Activated naive CD8-positive, alpha-beta T cell treated with anti-CD3 and anti-CD28 coated beads, Interleukin-2, amount 50 U/mL, for 16 hours (primary cell): ENCODE results near the gene GPR63.
"Not testable (repeated sequence)": the region's sequence is repeated elsewhere in the genome, so short reads cannot be mapped to it uniquely, and the experiment has no call there.

ENCODE experiments used
- DNase-seq: peaks from one replicate; pipeline ENCODE4 v3.0.0-alpha.2; 2020; ENCODE audit warnings: low read depth, low spot score

Gene GPR63, protein sequence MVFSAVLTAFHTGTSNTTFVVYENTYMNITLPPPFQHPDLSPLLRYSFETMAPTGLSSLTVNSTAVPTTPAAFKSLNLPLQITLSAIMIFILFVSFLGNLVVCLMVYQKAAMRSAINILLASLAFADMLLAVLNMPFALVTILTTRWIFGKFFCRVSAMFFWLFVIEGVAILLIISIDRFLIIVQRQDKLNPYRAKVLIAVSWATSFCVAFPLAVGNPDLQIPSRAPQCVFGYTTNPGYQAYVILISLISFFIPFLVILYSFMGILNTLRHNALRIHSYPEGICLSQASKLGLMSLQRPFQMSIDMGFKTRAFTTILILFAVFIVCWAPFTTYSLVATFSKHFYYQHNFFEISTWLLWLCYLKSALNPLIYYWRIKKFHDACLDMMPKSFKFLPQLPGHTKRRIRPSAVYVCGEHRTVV

DNA sequence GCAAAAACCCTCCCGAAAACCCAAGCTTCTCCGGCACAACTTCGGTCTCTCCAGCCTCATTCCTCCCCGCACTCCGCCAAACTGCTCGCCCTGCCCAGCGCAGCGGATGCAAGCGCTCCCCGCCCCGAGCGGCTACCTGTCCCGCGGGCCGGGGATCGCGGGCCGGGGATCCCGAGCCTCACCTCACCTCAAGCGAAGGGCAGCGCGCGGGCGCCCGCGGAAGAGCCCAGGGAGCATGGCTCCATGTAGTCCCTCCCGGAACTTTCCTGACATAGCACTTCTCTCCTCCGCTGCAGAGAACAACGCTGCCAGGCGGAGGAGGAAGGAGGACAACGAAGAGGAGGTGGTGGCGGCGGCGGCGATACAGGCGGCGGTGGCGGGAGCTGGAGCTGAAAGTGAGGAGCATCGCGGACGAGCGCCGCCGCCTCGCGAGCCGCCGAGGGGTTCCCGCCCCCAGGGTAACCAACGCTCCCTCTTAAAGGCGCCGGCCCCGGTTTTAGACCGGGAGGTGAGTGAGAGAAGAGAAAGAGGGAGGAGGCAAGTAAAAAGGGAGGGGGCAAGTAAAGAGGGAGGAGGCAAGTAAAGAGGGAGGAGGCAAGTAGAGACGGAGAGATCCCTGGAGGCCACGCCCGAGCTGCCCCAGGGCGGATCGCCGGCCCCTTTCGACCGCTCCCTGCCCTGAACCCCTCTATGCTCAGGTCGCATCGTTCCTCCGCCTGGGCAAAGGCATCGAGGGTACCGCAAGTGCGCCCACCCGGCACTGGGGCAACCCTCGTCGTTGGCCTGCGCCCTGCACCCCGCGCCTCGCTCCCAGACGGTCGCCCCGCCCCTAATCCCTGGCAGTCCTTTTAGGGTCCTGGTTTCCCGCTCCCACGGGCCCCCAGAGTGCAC lies at the start of gene GPR63:
Gene GPR63 (minus strand): TSS at position 397 of the 891 bp plus-strand sequence. CDS start 37,746 bp downstream, outside the sequence.
- DNase-seq, result peak; percentile 20

DNA sequence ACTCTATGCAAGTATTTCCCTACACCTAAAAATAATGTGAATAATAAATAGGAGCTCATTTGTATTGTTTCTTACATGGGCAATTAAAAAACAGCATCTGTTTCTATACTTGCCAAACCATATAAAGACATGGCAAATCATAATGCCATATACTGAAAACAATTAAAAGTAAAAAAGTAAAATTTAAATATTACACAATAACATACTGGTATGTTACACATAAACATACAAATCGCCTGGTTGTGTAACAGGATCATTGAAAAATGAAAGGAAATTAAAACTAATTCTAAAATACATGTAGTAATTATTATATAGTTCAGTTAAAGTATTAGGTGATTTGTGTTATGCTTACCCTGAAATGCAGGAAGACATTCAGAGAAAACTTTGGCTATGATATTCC lies 49.2 kb upstream of the GPR63 start:
- no peak for DNase-seq

DNA sequence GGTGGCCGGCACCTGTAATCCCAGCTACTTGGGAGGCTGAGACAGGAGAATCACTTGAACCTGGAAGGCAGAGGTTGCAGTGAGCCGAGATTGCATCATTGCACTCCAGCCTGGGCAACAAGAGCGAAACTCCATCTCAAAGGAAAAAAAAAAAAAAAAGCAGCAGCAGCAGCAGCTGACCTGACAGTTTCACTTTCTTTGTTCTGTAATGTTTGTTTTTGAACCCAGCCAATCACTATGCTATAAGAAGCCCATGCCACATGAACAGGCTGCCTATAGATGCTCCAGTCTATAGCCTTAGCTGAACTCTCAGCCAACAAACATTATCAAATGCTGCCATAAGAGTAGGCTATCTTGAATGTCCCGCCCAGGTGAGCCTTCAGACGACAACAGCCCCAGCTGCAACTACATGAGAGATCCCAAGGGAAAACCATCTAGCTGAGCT lies 47.9 kb upstream of the GPR63 start:
- not testable (repeated sequence) for DNase-seq

DNA sequence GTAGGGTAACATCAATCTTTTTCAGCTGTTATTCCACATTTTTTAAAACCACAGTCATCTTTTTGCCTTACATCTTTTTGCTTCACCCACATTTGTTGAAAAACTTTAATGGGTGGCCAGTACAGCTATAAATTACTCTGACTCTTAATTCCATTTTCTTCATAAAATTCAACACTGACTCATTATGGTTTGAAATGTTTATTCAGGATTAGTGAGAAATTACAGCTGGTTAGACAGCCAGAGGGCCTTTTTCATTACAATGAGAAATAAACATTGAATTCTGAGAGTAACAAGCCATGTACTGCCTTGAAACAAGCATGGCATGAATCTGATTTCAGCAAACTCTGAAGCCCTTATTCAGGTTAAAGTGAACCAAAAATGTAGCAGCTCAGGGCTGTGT lies 40.9 kb upstream of the GPR63 start:
- DNase-seq, result no peak

DNA sequence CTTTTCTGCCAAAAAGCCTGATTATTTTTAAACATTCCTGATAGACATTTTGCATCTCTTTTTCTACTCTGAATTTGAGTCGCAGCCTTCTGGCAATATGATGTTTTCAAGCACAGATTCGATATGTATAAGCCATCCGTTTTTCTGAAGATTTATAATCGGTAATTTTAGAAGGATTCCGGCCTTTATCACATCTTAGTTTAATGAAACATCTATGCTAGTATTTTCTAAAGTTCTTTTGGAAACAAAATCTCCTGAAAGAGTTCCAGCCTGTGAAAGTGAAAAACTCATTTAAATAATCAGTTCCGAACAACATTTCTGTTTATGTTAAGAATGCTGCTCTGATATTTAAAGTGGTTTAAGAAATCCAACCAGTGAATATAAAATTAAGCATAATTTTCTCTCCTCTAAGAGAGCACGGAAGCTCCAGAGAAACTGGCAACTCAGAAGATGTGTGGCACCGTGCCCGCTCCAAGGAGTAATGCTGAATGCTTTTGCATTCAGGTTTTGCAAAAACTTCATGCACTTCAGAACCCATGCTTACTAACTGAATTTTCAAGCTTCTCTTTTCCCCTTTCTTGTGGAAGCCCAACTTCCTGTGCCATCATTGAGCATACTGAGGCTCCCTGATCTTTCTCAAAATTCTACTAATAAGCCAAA lies 39.7 kb upstream of the GPR63 start:
- no peak for DNase-seq

DNA sequence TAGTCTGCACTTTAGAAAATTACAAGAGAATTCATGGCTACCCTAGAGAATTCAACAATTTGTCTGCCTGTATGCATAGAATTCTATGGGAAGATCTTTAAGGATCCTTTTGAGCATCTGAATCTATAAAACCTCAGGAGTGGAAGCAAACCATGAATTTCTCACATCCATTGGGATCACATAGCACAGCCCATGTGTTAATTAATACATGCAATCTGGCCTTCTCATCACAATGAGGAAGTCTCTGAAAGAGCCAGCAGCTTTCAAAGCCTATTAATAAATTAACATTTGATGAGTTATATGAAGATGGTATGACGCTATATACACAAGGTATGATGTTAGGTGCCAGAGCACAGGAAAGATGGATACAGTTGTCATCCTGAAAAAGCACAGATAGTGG lies 35.7 kb upstream of the GPR63 start:
- no peak for DNase-seq

DNA sequence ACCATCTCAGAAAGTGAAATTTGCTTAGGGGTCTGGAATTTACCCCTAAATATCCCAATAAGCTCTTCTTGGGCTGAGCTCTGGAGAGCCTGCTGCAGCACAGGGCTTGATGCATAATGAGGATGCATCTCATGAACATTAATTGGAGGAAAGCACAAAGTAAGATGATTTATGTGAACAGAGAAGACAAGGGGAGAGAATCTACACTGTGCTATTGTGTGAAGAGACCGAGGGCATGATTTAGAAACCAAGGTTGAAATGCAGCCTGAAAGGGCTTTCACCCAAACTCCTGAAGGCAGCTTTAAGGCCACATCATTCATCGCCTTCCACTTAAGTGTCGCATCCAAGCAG lies 27.8 kb upstream of the GPR63 start:
- no peak for DNase-seq

DNA sequence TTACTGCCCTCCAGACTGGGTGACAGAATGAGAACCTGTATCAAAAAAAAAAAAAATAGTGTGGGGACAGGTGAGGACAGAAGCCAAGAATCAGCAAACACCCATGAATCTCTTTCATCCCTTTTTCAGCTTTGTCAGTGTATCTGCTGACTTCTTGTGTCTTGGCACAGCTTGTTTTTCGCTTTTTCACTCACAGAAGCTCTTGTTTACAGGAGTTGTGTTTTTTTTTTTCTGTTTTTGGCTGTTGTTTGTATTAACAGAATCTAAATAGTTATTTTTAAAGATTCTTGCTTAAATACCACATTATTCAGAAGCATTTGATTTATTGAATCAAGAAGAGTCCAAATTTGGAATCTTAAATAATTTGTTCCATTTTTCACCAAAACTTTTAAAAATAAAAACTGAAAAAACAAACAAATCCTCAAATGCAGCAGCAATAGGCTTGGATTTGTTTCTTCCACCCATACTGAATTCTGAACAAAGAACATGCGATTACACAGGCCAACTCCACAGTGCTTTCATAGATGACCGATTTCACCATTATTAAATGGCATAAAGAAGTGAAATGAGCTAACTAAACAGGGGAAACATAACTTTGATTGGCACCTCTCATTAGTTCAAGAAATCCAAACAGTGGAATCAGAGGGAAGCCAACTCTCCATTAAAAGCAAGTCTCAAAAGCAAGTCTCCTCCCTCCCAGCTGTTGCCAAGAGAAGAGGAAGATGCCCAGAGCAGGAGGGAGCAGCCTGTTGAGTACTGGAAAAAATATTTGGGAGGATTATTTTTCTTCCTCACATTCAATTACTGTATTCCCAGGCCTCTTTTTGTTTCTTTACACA lies 27.2 kb upstream of the GPR63 start:
- DNase-seq, result no peak

DNA sequence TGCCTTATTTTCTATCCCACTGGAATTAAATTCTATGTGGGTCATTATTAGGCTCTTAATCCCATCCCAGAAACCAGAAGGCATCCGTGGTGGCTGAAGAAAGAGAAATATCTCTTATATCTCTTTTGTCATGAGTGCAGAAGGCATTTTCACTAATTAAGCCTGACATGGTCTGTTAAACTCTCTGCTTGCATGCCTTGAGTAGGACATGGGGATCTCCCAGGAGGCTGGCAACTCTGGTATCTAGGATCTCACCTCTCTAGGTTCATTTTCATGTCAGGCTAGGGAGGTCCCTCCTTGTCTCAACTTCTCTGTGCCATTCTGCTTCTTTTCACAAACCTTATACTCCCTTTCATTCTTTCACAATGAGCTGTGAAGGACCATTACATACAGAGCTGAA lies 25.3 kb upstream of the GPR63 start:
- DNase-seq, result no peak

DNA sequence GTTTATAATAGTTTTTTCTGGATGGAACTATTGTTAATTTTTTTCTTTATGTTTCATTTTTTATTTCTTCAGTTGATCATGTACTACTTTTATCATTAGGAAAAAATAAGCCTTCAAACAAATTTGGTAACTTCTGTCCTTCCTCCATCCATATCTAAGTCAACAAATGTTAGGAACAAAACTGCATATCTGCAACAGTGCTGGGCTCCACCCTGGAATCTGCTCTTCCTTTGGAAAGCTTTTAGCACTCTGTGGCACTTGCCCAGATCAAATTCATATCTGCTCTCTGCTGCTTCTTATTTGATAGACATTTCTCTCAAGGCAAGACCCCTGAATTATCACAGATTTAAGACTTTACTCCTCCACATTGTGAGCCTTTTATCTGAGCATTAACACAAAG lies 24.3 kb upstream of the GPR63 start:
- no peak for DNase-seq

DNA sequence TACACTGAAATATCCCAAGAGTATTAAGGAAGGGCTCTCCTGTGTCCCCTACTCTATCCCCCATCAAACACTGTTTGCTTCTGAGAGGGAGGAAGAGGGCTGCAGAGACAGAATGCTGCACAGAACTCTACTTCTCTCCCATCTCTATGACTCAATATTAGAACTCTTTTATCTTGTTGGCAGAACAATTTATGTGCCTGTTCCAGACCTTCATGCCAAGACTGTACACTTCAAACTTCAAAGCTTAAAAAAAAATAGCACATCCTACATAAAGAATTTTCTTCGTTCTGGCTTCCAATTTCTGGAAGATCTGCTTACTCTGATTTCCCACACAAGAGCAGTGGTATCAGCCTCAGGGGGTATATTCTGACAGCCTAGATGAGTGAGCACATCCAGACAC lies 19.6 kb upstream of the GPR63 start:
- DNase-seq, result no peak

DNA sequence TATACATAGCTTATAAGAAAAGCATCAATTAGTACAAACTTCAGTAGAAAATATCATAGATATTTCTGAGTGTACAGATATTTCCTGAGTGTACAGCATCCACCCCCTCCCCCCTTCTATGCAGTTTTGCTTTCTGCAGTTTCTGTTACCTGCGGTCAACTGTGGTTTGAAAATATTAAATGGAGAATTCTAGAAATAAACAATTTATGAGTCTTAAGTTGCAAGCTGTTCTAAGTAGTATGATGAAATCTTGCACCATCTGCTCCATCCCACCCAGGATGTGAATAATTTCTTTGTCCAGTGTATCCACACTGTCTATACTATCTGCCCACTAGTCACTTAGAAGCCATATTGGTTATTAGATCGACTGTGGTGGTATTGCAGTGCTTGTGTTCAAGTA lies 15.8 kb upstream of the GPR63 start:
- DNase-seq, result no peak

DNA sequence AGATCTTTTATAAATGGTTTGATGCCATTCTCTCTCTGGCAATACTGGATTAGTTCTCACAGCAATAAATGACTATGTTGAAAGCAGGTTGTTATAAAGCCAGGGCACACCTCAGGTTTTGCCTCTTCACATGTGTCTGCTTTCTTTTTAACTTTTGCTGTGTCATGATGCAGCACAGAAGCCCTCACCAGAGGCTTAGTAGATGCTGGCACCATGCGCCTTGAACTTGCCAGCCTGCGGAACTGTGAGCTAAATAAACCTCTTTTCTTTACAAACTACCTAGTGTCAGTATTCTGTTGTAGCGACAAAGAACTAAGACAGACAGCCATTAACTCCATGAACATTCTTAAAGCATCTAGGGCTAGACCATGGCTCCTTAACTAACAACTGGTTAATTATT lies 15.3 kb upstream of the GPR63 start:
- DNase-seq, result no peak

DNA sequence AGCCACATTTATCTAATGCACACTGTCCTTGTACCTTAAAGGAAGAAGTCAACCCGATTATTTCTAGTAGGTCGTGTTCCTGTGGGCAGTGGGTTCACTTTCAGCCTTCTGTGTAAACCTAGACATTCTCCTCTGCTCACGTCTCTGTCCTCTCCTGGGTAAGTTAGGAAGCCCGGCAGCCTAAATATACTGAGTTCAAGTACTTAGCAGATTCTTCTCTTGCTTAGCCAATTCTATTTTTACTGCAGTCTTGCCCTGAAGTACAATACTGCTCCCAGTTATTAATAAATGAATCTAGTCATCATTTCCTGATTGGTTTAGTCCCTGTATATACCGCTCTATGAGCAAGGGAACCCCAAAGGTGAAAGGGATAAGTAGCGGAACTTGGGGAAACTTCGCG lies 14.6 kb upstream of the GPR63 start:
- DNase-seq, result no peak

DNA sequence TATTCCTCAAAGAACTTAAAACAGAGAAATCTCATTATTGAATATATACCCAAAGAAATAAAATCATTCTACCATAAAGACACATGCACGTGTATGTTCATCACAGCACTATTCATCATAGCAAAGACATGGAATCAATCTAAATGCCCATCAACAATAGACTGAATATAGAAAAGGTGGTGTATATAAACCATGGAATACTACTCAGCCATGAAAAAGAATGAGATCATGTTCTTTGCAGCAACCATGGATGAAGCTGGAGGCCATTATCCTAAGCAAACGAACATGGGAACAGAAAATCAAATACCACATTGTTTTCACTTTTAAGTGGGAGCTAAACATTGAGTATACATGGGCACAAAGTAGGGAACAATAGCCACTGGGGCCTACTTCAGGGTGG lies 12.3 kb upstream of the GPR63 start:
- no peak for DNase-seq

DNA sequence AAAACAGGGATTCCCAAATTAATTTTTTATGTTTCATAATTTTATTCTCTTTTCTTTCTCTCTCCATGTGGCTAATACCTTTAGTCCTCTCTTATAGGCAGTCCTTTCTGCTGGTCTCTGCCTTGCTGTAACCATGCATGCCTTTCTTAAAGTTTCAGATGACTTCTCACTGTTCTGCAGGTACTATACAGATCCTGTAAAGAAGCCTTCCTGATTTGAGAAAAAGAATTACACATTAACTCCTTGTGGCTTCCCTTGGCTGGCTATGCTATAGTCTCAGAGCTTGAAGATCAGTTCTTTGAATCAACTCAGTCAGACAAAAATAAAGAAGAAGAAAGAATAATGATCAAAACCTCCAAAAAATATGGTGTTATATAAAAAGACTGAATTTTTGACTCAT lies 7.3 kb upstream of the GPR63 start:
- no peak for DNase-seq

DNA sequence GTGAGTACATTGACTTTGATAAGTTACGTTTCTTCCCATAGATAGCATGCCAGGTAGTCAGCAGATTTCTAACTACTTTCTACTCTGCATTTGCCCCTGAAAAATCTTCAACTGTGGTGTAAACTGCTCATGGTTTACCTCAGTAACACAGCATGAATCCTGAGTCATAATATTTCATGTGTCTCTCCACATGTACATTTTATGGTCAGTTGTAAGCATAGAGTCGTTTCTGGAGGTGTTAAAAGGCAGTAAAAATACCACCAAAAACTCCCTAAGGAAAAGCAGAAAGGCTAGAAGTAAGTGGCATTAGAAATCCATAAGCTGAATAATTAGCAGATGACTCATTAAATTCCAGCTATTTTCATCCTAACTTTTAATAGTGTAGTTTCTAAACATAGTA lies 4.1 kb upstream of the GPR63 start:
- DNase-seq, result no peak

DNA sequence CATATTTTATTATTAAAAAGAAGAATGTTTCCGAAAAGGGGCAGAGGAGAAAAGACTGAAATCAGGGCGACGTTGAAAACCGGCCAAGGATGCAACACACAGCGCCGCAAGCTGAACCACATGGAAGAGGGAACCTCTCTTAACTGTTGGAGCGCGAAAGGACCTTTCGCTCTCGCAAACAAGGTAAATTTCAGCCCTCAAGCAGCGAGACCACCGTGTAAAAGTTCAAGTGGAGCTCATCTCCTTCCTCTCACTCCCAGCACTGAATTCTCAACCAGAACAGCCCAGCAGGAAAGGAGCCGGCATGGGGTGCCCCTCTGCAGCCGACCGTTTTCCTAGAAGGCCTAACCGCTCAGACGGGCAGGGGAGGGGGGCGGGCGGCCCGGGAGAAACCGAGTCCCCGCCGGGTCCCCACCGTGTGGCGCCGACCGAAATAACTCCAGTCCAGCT lies 621 bp downstream of the GPR63 start:
- DNase-seq, result no peak

DNA sequence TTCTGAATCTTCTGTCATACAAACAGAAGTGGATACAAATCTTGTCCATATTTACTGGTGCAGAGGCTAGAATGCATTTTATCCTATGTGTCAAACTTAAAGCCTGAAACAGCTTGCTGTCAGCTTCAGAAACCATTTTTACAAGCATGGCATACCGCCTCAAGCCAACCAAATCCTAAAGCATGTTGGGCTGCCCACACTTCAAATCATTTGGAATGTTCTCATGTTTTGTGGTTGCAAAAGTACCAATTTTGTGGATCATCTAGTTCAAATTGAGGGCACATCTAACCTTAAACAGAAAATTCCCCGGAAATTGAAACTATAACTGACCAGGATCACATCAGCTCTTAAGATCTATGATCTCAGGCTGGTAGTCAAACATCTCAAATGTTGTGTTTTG lies 3.2 kb downstream of the GPR63 start:
- DNase-seq, result no peak

DNA sequence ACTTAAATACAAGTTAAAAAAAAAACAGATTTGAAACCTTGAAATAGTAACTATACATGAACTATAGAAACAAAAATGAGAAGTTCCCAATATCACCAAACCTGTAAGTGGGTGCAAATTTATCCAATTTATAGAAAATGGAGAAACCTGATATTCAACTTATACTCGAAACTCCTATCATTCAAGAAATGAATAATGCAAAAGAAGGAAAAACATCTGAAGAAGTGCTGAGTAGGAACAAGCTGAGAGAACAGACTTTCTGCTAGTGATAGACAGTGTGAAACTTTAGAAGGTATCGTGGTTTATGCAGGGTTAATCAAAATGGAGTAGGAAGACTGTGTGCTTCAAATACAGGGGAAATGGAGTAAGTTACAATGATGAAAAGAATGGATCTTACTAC lies 4.5 kb downstream of the GPR63 start:
- no peak for DNase-seq

DNA sequence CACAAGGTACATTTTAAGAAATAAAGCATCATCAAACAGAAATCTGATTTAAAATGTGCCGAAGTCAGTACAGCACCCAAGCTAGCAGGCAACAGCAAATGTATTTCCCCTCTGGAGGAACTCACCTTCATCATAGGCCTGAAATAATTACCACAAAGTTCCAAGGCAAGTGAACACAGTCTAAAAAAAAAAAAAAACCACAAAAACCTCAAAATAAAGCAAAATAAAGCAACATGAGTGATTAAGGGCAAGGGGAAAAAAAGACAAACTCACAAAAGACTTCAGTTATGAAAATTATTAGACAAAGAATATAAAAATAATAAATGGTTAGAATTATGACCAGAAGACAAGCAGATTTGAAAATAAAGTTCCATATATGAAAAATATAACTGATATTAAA lies 10.4 kb downstream of the GPR63 start:
- DNase-seq, result no peak
